Measurements from ENCODE around the gene CHRNA7.

CHRNA7 gene

GRCh38 chr15:32099097-32099785 lies 68.9 kb downstream of the CHRNA7 start:
- H3K27me3 ChIP-seq (ENCODE audit: insufficient read depth, poor library complexity, severe bottlenecking): no peaks in the 10 kb centered on the region

DNA sequence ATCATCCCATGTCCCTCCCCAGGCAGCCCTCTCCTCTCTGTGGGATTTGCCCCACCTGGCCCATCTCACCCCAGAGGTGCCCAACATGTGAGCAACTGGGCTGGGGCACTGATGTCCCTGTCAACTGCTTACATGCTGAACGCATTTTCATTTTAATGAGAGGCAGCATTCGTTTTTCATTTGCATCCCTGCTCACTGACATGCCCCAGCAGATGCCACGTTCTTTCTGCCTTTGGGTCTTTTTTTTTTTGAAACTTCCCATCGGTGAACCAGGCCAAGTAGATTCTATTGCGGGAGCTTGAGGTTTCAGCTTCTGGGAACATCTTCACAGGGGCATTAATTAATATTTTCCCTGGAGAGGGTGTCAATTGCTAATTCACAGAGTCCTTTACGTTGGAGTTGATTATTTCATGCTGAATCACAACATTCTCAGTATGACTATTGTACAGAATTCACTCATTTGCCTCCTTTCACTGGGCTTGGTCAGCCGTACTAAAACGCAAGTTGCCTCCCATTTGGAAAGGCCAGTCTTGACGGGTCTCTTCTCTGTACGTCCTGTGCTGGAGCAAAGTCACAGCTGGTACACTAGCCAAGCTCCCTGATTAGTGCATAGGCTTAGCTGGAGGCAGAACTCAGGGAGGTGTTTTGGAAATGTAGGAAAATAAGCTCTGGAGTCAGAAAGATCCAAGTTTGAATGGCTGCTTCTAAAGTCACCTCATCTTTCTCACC lies 69.8 kb downstream of the CHRNA7 start:
- no peak overlapping the region for H3K27ac ChIP-seq (replicated peaks)
- peaks cover 1% of the 10 kb centered on the region for H3K27me3 ChIP-seq (ENCODE audit: insufficient read depth, poor library complexity, severe bottlenecking)
- TF ChIP-seq, protein P1, sequence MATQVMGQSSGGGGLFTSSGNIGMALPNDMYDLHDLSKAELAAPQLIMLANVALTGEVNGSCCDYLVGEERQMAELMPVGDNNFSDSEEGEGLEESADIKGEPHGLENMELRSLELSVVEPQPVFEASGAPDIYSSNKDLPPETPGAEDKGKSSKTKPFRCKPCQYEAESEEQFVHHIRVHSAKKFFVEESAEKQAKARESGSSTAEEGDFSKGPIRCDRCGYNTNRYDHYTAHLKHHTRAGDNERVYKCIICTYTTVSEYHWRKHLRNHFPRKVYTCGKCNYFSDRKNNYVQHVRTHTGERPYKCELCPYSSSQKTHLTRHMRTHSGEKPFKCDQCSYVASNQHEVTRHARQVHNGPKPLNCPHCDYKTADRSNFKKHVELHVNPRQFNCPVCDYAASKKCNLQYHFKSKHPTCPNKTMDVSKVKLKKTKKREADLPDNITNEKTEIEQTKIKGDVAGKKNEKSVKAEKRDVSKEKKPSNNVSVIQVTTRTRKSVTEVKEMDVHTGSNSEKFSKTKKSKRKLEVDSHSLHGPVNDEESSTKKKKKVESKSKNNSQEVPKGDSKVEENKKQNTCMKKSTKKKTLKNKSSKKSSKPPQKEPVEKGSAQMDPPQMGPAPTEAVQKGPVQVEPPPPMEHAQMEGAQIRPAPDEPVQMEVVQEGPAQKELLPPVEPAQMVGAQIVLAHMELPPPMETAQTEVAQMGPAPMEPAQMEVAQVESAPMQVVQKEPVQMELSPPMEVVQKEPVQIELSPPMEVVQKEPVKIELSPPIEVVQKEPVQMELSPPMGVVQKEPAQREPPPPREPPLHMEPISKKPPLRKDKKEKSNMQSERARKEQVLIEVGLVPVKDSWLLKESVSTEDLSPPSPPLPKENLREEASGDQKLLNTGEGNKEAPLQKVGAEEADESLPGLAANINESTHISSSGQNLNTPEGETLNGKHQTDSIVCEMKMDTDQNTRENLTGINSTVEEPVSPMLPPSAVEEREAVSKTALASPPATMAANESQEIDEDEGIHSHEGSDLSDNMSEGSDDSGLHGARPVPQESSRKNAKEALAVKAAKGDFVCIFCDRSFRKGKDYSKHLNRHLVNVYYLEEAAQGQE (IDR thresholded peaks at IDR 0.05; ENCODE audit: insufficient replicate concordance, low read depth): no peak
- no peak for TF ChIP-seq SPI1 (IDR thresholded peaks at IDR 0.05; ENCODE audit: borderline replicate concordance, low read depth)
- TF ChIP-seq GABPA (IDR thresholded peaks at IDR 0.05; ENCODE audit: low read depth): no peak
- TF ChIP-seq, protein P2, sequence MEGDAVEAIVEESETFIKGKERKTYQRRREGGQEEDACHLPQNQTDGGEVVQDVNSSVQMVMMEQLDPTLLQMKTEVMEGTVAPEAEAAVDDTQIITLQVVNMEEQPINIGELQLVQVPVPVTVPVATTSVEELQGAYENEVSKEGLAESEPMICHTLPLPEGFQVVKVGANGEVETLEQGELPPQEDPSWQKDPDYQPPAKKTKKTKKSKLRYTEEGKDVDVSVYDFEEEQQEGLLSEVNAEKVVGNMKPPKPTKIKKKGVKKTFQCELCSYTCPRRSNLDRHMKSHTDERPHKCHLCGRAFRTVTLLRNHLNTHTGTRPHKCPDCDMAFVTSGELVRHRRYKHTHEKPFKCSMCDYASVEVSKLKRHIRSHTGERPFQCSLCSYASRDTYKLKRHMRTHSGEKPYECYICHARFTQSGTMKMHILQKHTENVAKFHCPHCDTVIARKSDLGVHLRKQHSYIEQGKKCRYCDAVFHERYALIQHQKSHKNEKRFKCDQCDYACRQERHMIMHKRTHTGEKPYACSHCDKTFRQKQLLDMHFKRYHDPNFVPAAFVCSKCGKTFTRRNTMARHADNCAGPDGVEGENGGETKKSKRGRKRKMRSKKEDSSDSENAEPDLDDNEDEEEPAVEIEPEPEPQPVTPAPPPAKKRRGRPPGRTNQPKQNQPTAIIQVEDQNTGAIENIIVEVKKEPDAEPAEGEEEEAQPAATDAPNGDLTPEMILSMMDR (IDR thresholded peaks at IDR 0.05; ENCODE audit: insufficient read depth, low read length): no peak
- TF ChIP-seq POLR2AphosphoS5 (IDR thresholded peaks at IDR 0.05; ENCODE audit: low read depth): no peak
- no peak for DNase-seq (ENCODE audit: low read depth in 1 of 2, low spot score in 1 of 2)
- no peak overlapping the region for H3K4me3 ChIP-seq (replicated peaks; ENCODE audit: insufficient read depth, low read length)

More at GRCh38 chr15:32099097-32099785, 68.9 kb downstream of the CHRNA7 start:
- no peak overlapping the region for H3K27ac ChIP-seq (replicated peaks)
- DNase-seq (ENCODE audit: low read depth in 1 of 2, low spot score in 1 of 2): no peak
- no peak overlapping the region for H3K4me3 ChIP-seq (replicated peaks; ENCODE audit: insufficient read depth, low read length)
- TF ChIP-seq, protein P2 (IDR thresholded peaks at IDR 0.05; ENCODE audit: insufficient read depth, low read length): no peak
- no peak for TF ChIP-seq SPI1 (IDR thresholded peaks at IDR 0.05; ENCODE audit: borderline replicate concordance, low read depth)
- no peak for TF ChIP-seq GABPA (IDR thresholded peaks at IDR 0.05; ENCODE audit: low read depth)
- no peak for TF ChIP-seq POLR2AphosphoS5 (IDR thresholded peaks at IDR 0.05; ENCODE audit: low read depth)
- TF ChIP-seq, protein P1 (IDR thresholded peaks at IDR 0.05; ENCODE audit: insufficient replicate concordance, low read depth): no peak

DNA sequence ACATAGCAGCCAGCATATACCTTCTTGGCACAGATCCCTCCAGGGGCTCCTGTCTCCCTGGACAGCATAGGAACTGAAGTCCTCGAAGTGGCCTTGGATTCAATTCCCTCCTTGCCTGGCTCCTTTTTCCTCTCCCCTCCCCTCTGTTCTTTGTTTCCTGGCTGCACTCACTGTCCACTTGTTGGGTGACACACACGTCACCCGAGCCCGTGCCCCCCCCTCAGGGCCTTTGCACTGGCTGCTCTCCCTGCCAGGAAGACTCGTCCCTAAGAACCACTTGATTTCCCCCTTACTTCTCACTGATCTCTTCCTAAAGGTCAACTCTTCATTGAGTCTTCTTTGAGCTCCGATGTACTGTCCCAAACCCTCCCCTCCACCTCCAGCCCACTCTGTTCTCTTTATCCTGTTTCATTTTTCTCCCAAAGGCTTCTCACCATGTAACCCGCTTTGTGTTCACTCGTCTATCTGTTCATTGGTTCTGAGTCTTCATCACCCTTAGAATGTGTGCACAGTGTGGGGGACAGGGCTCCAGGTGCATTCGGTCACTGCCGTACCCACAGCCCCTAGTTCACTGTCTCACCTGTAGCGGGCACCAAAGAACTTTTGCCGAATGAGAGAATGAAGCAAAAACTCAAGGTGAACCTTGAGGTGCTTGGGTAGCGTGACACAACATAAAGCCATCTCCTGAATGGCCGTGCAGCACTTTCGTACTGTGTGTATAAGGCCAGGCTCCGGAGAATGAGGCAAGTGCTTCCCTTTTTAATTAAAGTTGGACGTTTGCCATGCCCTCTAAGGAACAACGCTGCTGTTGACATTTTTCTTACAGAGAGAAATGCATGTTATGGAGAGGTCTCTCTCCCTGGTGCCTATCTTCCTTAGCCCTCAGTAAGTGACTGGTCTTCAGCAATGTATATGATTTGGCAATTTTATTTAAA lies 74.0 kb downstream of the CHRNA7 start:
- no peak overlapping the region for H3K27ac ChIP-seq (replicated peaks)
- H3K27me3 ChIP-seq (ENCODE audit: insufficient read depth, poor library complexity, severe bottlenecking): peaks cover 9% of the 10 kb centered on the region
- H3K4me3 ChIP-seq (replicated peaks; ENCODE audit: insufficient read depth, low read length): no peak overlapping the region
- TF ChIP-seq SPI1 (IDR thresholded peaks at IDR 0.05; ENCODE audit: borderline replicate concordance, low read depth) (no peak), POLR2AphosphoS5 (IDR thresholded peaks at IDR 0.05; ENCODE audit: low read depth) (no peak), GABPA (IDR thresholded peaks at IDR 0.05; ENCODE audit: low read depth) (no peak)
- TF ChIP-seq, protein P2 (IDR thresholded peaks at IDR 0.05; ENCODE audit: insufficient read depth, low read length): no peak
- TF ChIP-seq, protein P1 (IDR thresholded peaks at IDR 0.05; ENCODE audit: insufficient replicate concordance, low read depth): no peak
- peak in 1 of 2 experiments; percentile 37 for DNase-seq (ENCODE audit: low read depth in 1 of 2, low spot score in 1 of 2)

Data from HL-60 (cell line).